K562 (cell line): ENCODE measurements around the gene BCR. TPM values are rescaled to one million over a fixed set of nuclear protein-coding genes. Genes with fewer than 3 reads are reported as not detected.

Experiments used
- CHD1 ChIP-seq: fragments of 200-600 bp; sonication (generic); IDR thresholded peaks from one replicate; pipeline ENCODE4 v1.6.1; 2012; ENCODE audit warnings: mild to moderate bottlenecking, moderate library complexity, low read length, inconsistent platforms
- E2F1 ChIP-seq: sonication (generic); formaldehyde crosslinking; IDR thresholded peaks from 2 replicates; pipeline ENCODE4 v1.8.1; 2023; ENCODE audit warnings: mild to moderate bottlenecking, missing genetic modification reagents, moderate library complexity
- EP300 ChIP-seq: IDR thresholded peaks from 2 replicates; pipeline ENCODE4 v1.6.1; 2012; ENCODE audit warnings: low read length, improper control_type of control experiment
- HNRNPLL ChIP-seq: fragments of 200-400 bp; formaldehyde crosslinking; IDR thresholded peaks from 2 replicates; pipeline ENCODE4 v1.6.1; 2017; ENCODE audit warnings: low read length, low read depth, mild to moderate bottlenecking; ENCODE audit not compliant: poor library complexity, severe bottlenecking
- JUND ChIP-seq, 2 experiments: IDR thresholded peaks; 2 replicates in 1 of 2; 3 replicates in 1 of 2; pipeline ENCODE4 v1.6.1; 2011; ENCODE audit warnings: borderline replicate concordance in 2 of 2, low read depth in 2 of 2, low read length in 2 of 2, improper control_type of control experiment in 1 of 2, missing biosample characterization in 1 of 2, missing genetic modification characterization in 1 of 2, missing genetic modification reagents in 1 of 2
- KDM2B ChIP-seq: fragments of 250-450 bp; sonication (Bioruptor Pico); IDR thresholded peaks from 2 replicates; pipeline ENCODE4 v1.8.0; 2021; ENCODE audit warnings: mild to moderate bottlenecking, moderate library complexity
- KDM4B ChIP-seq, 2 experiments: fragments of 450-650 bp in 1 of 2; sonication (generic) in 1 of 2; IDR thresholded peaks; 2 replicates each; pipeline ENCODE4 v1.6.1; 2016 to 2017; ENCODE audit warnings: borderline replicate concordance in 2 of 2, antibody characterized with exemption in 1 of 2, low read depth in 1 of 2, mild to moderate bottlenecking in 1 of 2
- PHF8 ChIP-seq: fragments of 200-600 bp; sonication (generic); IDR thresholded peaks from 2 replicates; pipeline ENCODE4 v1.6.1; 2012; ENCODE audit warnings: mixed run types, mild to moderate bottlenecking, inconsistent platforms, low read length, moderate library complexity, borderline replicate concordance
- PPARD ChIP-seq: fragments of 250-450 bp; sonication (Bioruptor Pico); IDR thresholded peaks from 2 replicates; pipeline ENCODE4 v1.8.0; 2022; ENCODE audit warnings: inconsistent platforms, mild to moderate bottlenecking, moderate library complexity
- SMAD2 ChIP-seq: fragments of 150-350 bp; IDR thresholded peaks from 2 replicates; pipeline ENCODE4 v1.6.1; 2014; ENCODE audit warnings: low read depth, mild to moderate bottlenecking, low read length
- SMARCC2 ChIP-seq: fragments of 450-650 bp; IDR thresholded peaks from 2 replicates; pipeline ENCODE4 v1.6.1; 2017; ENCODE audit warnings: antibody characterized with exemption, moderate library complexity, mild to moderate bottlenecking, low read depth
- YY1 ChIP-seq, 3 experiments: IDR thresholded peaks; 2 replicates each; pipeline ENCODE4 v1.6.1; 2011; ENCODE audit warnings: low read length in 2 of 3, mild to moderate bottlenecking in 2 of 3, moderate library complexity in 2 of 3, borderline replicate concordance in 1 of 3, control low read depth in 1 of 3, low read depth in 1 of 3; ENCODE audit not compliant: insufficient read depth in 3 of 3, insufficient replicate concordance in 2 of 3, control insufficient read depth in 1 of 3, insufficient read length in 1 of 3; ENCODE audit errors: extremely low read depth in 1 of 3
- ZBTB8A ChIP-seq: fragments of 450-650 bp; IDR thresholded peaks from 2 replicates; pipeline ENCODE4 v1.6.1; 2018; ENCODE audit warnings: mild to moderate bottlenecking, moderate library complexity; ENCODE audit not compliant: partially characterized antibody
- ZNF586 ChIP-seq: fragments of 450-650 bp; formaldehyde crosslinking; conservative IDR thresholded peaks from 2 replicates; pipeline ENCODE4 v1.4.0; 2020; ENCODE audit warnings: mild to moderate bottlenecking, moderate library complexity
- polyA plus RNA-seq, 8 experiments: library from polyadenylated mRNA; depleted of rRNA in 4 of 8; stranded (reverse) in 5 of 8; unstranded in 3 of 8; fragments of >200 nt; fragmentation: Nextera tagmentation in 2 of 8; fragmentation: Illumina TruSeq in 1 of 8; extraction: Ambion mirVana in 2 of 8; extraction: Trizol in 1 of 8; gene quantifications; 2 replicates each; pipeline versions ENCODE4 v1.2.1 to v1.2.3, GENCODE V29; 2011 to 2014; ENCODE audit warnings: inconsistent platforms in 1 of 8, missing spikeins in 1 of 8
- total RNA-seq, 7 experiments: library from RNA; depleted of rRNA in 6 of 7; stranded (reverse); fragments of >200 nt in 6 of 7; fragmentation: Illumina TruSeq in 2 of 7; extraction: Trizol in 2 of 7; gene quantifications; 2 replicates each; pipeline versions ENCODE4 v1.2.1 to v1.2.3, GENCODE V29; 2011 to 2021; ENCODE audit warnings: low replicate concordance in 1 of 7
- TF ChIP-seq, protein P1 (sequence below): sonication (generic); formaldehyde crosslinking; IDR thresholded peaks from 2 replicates; pipeline ENCODE4 v1.8.1; 2023; ENCODE audit warnings: mild to moderate bottlenecking, missing genetic modification reagents
- TF ChIP-seq, protein P2 (sequence below): fragments of 250-450 bp; sonication (Bioruptor Pico); IDR thresholded peaks from 2 replicates; pipeline ENCODE4 v1.5.0; 2021

Gene BCR
- total and polyA plus RNA-seq, 9 of the 15 experiments (the other 6 are each of a cell fraction or from before 2014, with no cell fraction given): 0.41 to 150 (median 45.6) TPM

- TF ChIP-seq SMAD2: no peak
- no peak for TF ChIP-seq YY1 (IDR thresholded peaks at IDR 0.05; ENCODE audit: borderline replicate concordance in 1 of 3, control insufficient read depth in 1 of 3, extremely low read depth in 1 of 3, insufficient read depth in 3 of 3, insufficient read length in 1 of 3, insufficient replicate concordance in 2 of 3, low read depth in 1 of 3, low read length in 2 of 3)
- no peak for TF ChIP-seq JUND (IDR thresholded peaks at IDR 0.05; ENCODE audit: borderline replicate concordance, low read depth, low read length)
- TF ChIP-seq JUND (tag; IDR thresholded peaks at IDR 0.05; ENCODE audit: borderline replicate concordance, low read depth, low read length): no peak
- no peak for TF ChIP-seq SMARCC2
- TF ChIP-seq PPARD (CRISPR knock-in tag): no peak
- TF ChIP-seq, protein P1, sequence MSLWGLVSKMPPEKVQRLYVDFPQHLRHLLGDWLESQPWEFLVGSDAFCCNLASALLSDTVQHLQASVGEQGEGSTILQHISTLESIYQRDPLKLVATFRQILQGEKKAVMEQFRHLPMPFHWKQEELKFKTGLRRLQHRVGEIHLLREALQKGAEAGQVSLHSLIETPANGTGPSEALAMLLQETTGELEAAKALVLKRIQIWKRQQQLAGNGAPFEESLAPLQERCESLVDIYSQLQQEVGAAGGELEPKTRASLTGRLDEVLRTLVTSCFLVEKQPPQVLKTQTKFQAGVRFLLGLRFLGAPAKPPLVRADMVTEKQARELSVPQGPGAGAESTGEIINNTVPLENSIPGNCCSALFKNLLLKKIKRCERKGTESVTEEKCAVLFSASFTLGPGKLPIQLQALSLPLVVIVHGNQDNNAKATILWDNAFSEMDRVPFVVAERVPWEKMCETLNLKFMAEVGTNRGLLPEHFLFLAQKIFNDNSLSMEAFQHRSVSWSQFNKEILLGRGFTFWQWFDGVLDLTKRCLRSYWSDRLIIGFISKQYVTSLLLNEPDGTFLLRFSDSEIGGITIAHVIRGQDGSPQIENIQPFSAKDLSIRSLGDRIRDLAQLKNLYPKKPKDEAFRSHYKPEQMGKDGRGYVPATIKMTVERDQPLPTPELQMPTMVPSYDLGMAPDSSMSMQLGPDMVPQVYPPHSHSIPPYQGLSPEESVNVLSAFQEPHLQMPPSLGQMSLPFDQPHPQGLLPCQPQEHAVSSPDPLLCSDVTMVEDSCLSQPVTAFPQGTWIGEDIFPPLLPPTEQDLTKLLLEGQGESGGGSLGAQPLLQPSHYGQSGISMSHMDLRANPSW (CRISPR knock-in tag): peak; percentile 48; the same call in 1 of the 2 replicates
- TF ChIP-seq ZBTB8A: no peak
- TF ChIP-seq KDM2B (CRISPR knock-in tag): no peak
- TF ChIP-seq KDM4B (IDR thresholded peaks at IDR 0.05; ENCODE audit: borderline replicate concordance in 2 of 2, low read depth in 1 of 2): no peak
- no peak for TF ChIP-seq EP300
- TF ChIP-seq HNRNPLL: no peak
- TF ChIP-seq E2F1 (CRISPR knock-in tag): peak; percentile 51
- TF ChIP-seq ZNF586 (CRISPR knock-in tag): no peak
- TF ChIP-seq CHD1: no peak
- TF ChIP-seq, protein P2, sequence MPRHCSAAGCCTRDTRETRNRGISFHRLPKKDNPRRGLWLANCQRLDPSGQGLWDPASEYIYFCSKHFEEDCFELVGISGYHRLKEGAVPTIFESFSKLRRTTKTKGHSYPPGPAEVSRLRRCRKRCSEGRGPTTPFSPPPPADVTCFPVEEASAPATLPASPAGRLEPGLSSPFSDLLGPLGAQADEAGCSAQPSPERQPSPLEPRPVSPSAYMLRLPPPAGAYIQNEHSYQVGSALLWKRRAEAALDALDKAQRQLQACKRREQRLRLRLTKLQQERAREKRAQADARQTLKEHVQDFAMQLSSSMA (CRISPR knock-in tag): no peak
- no peak for TF ChIP-seq PHF8
Observed at GRCh38 chr22:23250056-23250784, 69.9 kb downstream of the BCR start (continued).
